GM08714 (cell line): Measurements from ENCODE around the gene RASAL3.
A peak's percentile ranks its signal among the peaks of the same experiment; 100 is the strongest.

ENCODE experiments used
- H3K4me3 ChIP-seq: fragments of 200-500 bp; sonication (Bioruptor generic); 2 replicates; pipeline ENCODE4 v1.5.1; 2014; ENCODE audit warnings: mild to moderate bottlenecking, low read length, inconsistent platforms
- ZNF274 ChIP-seq: IDR thresholded peaks from 2 replicates; pipeline ENCODE4 v1.6.1; 2012; ENCODE audit warnings: mild to moderate bottlenecking, low read depth, low read length

Gene RASAL3

DNA sequence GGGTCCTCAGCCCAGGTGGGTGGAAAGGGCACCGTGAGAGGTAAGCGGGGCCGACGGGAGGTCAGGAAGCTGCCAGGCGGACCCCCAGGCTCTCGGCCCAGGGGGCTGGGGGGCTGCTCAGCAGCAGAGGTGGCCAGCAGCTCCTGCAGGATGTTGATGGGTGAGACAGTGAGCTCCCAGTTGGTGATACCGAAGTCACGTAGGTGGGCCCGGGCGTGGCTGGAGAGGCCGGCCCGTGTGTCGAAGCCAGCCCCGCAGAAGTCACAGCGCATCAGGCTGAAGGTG lies 27.6 kb downstream of the RASAL3 start:
- no peak for TF ChIP-seq ZNF274

DNA sequence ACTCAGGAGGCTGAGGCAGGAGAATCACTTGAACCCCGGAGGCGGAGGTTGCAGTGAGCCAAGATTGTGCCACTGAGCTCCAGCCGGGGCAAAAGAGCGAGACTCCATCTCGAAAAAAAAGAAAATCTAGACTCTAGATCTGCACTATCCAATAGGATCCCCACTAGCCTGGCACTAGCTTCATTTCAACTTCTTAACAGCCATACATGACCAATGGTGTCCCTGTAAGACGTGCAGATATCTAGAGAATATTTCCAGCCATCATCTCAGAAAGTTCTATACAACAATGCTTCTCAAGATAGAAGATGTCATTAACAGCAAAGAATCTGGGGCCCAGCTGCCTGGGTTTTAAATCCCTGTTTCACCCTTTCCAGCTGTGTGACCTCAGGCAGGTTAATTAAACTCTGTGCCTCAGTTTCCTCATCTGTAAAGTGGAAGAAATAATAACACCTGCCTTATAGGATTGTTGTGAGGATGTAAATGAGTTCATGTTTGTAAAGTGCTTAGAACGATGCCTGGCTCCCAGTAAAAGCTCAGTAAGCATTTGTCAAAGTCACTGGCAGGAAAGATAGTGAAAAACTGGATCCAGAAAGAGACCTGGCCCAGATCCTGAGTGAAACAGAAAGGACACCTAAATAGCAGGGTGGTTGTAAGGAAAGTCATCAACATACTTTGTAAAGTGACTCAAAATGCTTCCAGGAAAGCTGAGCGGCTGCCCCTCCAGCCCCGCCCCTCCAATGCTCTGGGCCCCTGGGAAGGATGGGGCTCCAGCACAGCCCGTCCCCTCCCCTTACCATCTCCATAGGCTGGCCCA lies 28.1 kb downstream of the RASAL3 start:
- no peak for TF ChIP-seq ZNF274

More for the DNA sequence above, 27.6 kb downstream of the RASAL3 start:
- H3K4me3 ChIP-seq, result no peak overlapping the region

DNA sequence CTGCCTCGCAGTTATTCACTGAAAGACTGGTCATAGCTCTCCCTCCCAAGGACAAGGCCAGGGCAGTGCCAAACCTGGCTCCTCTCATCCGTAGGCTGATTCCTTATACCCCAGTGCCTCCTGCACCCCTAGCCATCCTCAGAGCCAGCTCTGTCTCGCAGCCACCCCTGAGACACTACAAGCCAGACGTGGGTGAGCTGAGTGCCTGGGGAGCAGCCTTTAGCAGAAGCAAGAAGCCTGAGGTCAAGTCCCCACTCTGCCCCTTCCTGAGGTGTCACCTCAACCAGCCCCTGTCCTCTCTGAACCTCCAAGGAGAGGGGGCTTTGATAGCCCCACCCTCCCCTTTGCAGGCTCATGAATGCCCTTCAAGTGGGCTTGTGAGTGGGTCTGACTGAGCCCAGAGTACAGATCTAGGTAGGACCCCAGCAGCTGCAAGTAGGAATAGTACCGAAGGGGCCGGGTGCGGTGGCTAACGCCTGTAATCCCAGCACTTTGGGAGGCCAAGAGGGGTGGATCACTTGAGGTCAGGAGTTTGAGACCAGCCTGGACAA lies 30.8 kb downstream of the RASAL3 start:
- TF ChIP-seq ZNF274, result no peak
- H3K4me3 ChIP-seq, result no peak overlapping the region

More for the DNA sequence above, 28.1 kb downstream of the RASAL3 start:
- no peak overlapping the region for H3K4me3 ChIP-seq

GRCh38 chr19:15432629-15433518 lies 31.5 kb downstream of the RASAL3 start:
- peak overlapping the region; percentile 61 for H3K4me3 ChIP-seq
- TF ChIP-seq ZNF274, result no peak

DNA sequence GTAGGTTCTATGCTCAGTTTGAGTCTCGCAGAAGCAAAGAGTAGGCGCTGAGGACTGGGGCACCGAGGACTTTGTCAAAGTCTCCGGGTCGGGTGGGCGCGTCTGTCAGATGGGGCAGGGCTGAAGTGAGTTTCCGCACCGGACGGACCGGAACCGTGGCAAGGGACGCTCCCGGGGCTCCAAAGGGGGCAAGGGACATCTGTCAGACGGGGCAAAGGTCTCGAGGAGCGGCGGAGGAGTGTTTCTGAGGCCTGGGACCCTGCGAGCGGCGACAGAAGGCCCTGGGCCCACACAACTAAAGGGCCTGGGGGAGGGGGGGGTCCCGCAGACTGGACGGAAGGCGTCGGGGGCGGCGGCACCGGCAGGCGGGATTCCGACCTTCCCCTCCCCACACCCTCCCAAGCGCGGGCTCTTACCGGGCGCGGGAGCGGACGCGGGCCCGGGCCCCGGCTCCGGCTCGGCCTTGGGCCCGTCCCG lies 32.3 kb downstream of the RASAL3 start:
- peak overlapping the region; percentile 87 for H3K4me3 ChIP-seq
- no peak for TF ChIP-seq ZNF274

- no peak for TF ChIP-seq ZNF274
- peak overlapping the region; percentile 87 for H3K4me3 ChIP-seq
Measured at GRCh38 chr19:15431396-15432017, 32.8 kb downstream of the RASAL3 start.

- TF ChIP-seq ZNF274, result no peak
- H3K4me3 ChIP-seq, result no peak overlapping the region; the same call in 1 of the 2 replicates
Measured at GRCh38 chr19:15430526-15431120, 33.7 kb downstream of the RASAL3 start.

GRCh38 chr19:15429825-15430467 lies 34.4 kb downstream of the RASAL3 start:
- TF ChIP-seq ZNF274, result no peak
- H3K4me3 ChIP-seq, result no peak overlapping the region

DNA sequence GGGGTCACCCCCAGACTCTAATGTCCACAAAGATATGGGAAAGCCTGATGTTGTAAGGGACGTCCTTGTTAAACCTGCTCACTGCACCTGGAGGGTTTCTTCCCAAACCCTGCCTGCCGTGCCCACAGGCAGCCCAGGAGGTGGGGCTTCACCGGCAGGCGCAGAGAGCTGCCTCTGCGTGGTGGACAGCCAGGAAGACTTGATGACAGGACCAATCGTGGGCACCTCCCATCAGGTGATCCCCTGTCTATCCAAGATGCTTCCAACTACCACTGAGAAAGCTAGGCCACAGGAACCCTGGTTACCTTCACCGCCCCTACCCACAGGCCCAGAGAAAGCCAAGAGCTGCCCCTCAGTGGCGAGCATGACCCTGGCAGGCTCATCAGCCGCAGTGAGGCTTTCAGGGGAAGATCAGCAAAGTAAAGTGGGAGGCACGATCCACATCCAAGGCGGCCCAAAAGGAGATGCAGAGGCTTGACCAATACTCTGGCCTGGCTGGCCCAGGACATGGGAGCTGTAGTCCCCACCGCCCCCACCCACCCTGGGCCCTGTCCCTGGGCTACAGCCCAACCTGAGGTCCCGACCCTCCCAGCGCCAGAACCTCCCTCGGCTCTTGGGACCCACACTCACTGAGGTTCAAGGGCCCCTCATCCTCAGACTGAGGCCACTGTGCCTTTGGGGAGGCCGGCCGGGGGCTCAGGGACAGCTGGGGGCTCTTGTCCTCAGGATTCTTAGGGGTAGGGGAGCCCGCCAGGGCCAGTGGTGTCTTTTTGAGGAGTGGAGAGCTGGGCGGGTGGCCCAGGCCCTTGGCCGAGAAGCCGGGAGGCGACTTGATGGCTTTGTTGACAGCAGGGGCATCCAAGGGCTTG lies 35.2 kb downstream of the RASAL3 start:
- H3K4me3 ChIP-seq, result no peak overlapping the region
- no peak for TF ChIP-seq ZNF274

DNA sequence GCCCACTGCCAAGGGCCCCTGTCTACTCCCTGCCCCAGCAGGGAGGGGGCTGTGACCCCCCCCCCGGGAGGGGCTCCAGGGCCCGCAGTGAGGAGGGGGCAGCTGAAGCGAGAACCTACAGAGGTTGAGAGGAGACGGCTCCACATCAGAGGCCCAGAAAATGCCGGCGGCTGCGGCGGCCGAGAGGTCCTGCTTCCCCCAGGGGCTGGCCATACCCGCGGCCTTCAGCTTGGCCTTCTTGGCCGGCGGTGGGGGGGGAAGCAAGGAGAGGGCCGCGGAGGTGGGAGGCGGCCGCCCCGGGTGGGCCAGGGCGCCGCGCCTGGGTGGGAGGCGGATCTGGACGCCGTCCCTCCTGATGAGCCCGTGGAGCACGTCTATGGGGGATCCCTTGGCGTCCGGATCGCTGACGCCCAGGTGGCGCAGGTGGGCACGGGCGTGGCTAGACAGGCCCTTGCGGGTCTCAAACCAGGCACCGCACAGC lies 36.3 kb downstream of the RASAL3 start:
- no peak overlapping the region for H3K4me3 ChIP-seq
- TF ChIP-seq ZNF274, result no peak

DNA sequence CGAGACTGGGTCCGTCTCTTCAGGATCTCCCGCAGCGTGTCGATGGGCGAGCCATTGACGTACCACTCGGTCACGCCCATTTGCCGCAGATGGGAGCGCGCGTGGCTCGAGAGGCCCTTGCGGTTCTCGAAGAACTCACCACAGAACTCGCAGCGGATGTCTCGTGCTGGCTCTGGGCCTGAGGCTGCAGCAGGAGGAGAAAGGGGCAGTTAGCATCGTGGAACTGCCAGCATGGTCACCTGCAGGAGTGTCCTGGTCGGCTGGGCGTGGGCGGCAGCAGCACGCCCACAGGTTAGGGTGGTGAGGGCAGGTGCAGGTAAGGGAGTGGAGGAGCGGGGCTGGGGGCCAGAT lies 37.0 kb downstream of the RASAL3 start:
- H3K4me3 ChIP-seq, result no peak overlapping the region
- no peak for TF ChIP-seq ZNF274
